Brain microvascular endothelial cell (primary cell): Measurements from ENCODE around the gene TBC1D16.

Experiments
- DNase-seq: peaks from one replicate; pipeline ENCODE4 v3.0.0-alpha.2; 2020
- H3K27ac ChIP-seq: fragments of 250-450 bp; sonication (Bioruptor Pico); 2 replicates; pipeline ENCODE4 v1.5.1; 2020; ENCODE audit warnings: mild to moderate bottlenecking, moderate library complexity
- H3K27me3 ChIP-seq: fragments of 250-450 bp; sonication (Bioruptor Pico); replicated peaks from 2 replicates; pipeline ENCODE4 v1.5.1; 2020; ENCODE audit warnings: mild to moderate bottlenecking
- H3K36me3 ChIP-seq: fragments of 250-450 bp; sonication (Bioruptor Pico); replicated peaks from 2 replicates; pipeline ENCODE4 v1.5.1; 2020; ENCODE audit warnings: mild to moderate bottlenecking
- H3K4me3 ChIP-seq: 2 replicates; pipeline ENCODE4 v1.5.1; 2011; ENCODE audit warnings: low read depth, mild to moderate bottlenecking, control low read depth, low read length, moderate library complexity
- CTCF ChIP-seq: IDR thresholded peaks from 2 replicates; pipeline ENCODE4 v1.5.1; 2011; ENCODE audit warnings: low read depth, mild to moderate bottlenecking, moderate library complexity, low read length, control low read depth, inconsistent platforms; ENCODE audit errors: missing control alignments
- in situ Hi-C: cut with HindIII; loops from 2 replicates; pipeline ENCODE4 v1.10.0; 2017; ENCODE audit warnings: low sequenced_read_pairs, low pct_ligation_motif_present

The TBC1D16 gene

GRCh38 chr17:80035687-80035936, at the start of gene TBC1D16:
Gene TBC1D16, minus strand, starts transcription at chr17:80035872. Its CDS starts 22,325 bp downstream, at chr17:80013547.
- H3K4me3 ChIP-seq = peak within 1 kb of the TSS; percentile 82
- no peak for TF ChIP-seq CTCF
- peak within 1 kb of the TSS; percentile 81 for H3K27ac ChIP-seq
- DNase-seq = no peak
- H3K27me3 ChIP-seq = no peaks in the 10 kb centered on the region
- no peaks in the 10 kb centered on the region for H3K36me3 ChIP-seq
- in situ Hi-C loops = no loop called here

- in situ Hi-C loops = no loop called here
- H3K27me3 ChIP-seq = no peaks in the 10 kb centered on the region
- H3K4me3 ChIP-seq = no peak overlapping the region
- no peak for TF ChIP-seq CTCF
- no peak overlapping the region for H3K27ac ChIP-seq
- no peaks in the 10 kb centered on the region for H3K36me3 ChIP-seq
- DNase-seq = no peak
Observed at GRCh38 chr17:80084773-80085172, 49.1 kb upstream of the TBC1D16 start.

GRCh38 chr17:80083136-80083661, 47.5 kb upstream of the TBC1D16 start:
- Histone ChIP-seq H3K27me3 (no peaks in the 10 kb centered on the region), H3K4me3 (no peak overlapping the region), H3K36me3 (no peaks in the 10 kb centered on the region), H3K27ac (no peak overlapping the region)
- in situ Hi-C loops = no loop called here
- no peak for DNase-seq
- no peak for TF ChIP-seq CTCF

- in situ Hi-C loops = no loop called here
- H3K4me3 ChIP-seq = no peak overlapping the region
Observed at GRCh38 chr17:80082403-80083135, 46.9 kb upstream of the TBC1D16 start.

GRCh38 chr17:80081596-80081995, 45.9 kb upstream of the TBC1D16 start:
- TF ChIP-seq CTCF = no peak
- DNase-seq = no peak
- no peaks in the 10 kb centered on the region for H3K36me3 ChIP-seq
- no peaks in the 10 kb centered on the region for H3K27me3 ChIP-seq
- in situ Hi-C loops = no loop called here
- H3K4me3 ChIP-seq = no peak overlapping the region
- H3K27ac ChIP-seq = no peak overlapping the region

More at GRCh38 chr17:80082403-80083135, 46.9 kb upstream of the TBC1D16 start:
- Histone ChIP-seq H3K36me3 (no peaks in the 10 kb centered on the region), H3K27ac (no peak overlapping the region), H3K27me3 (no peaks in the 10 kb centered on the region)
- DNase-seq = peak; percentile 50
- peak; percentile 80 for TF ChIP-seq CTCF

- no peak for TF ChIP-seq CTCF
- Histone ChIP-seq H3K27me3 (no peaks in the 10 kb centered on the region), H3K4me3 (no peak overlapping the region), H3K36me3 (no peaks in the 10 kb centered on the region), H3K27ac (no peak overlapping the region)
- in situ Hi-C loops = no loop called here
- DNase-seq = peak; percentile 29
Observed at GRCh38 chr17:80080081-80080480, 44.4 kb upstream of the TBC1D16 start.
